ENCODE measurements around the gene UNC13C.

Gene UNC13C

GRCh38 chr15:54550954-54551353, 572.7 kb downstream of the UNC13C start:
- H3K36me3 ChIP-seq (ENCODE audit: control insufficient read depth, insufficient read depth, low read length): no peaks in the 10 kb centered on the region
- no peak for TF ChIP-seq CTCF (IDR thresholded peaks at IDR 0.05; ENCODE audit: insufficient read depth, low read length, poor library complexity, severe bottlenecking)
- H3K4me3 ChIP-seq (replicated peaks; ENCODE audit: low read depth, low read length): no peak overlapping the region
- no peak for DNase-seq (ENCODE audit: extremely low read depth, insufficient read length)
- no peaks in the 10 kb centered on the region for H3K27me3 ChIP-seq (replicated peaks; ENCODE audit: control insufficient read depth, insufficient read depth, low read length)

- DNase-seq (ENCODE audit: extremely low read depth, insufficient read length): no peak
- no peak for TF ChIP-seq CTCF (IDR thresholded peaks at IDR 0.05; ENCODE audit: insufficient read depth, low read length, poor library complexity, severe bottlenecking)
- no peaks in the 10 kb centered on the region for H3K36me3 ChIP-seq (ENCODE audit: control insufficient read depth, insufficient read depth, low read length)
Observed at GRCh38 chr15:54556231-54556630, 578.0 kb downstream of the UNC13C start.

DNA sequence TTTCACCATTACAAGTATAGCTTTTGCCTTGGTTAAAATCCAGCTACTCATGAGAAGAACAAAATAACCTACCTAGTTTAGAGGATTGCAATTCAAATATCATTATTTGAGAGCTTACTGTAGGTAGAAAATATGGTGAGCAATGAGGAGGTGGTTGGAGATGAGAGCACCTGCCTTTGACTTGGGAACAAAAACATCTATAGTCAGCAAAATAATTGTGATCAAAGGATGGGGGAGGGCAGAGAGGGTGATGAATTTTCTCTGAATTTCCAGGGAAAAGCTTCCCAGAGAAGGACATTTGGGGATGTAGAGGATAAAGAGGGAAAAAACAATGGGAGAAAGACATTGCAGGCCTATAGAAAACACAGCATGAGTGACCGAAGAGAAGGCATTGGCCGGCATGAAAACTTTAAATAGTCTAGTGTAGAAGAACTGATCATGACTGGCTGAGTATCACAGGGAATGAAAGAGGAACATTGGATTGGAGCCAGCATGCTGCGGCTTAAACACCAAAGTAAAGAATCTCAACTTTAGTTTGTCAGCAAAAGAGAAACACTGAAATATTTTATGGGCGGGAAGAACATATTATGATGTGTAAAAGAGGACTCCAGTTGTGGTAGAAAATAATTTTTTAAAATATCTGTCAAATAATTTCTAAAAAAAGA, 581.3 kb downstream of the UNC13C start:
- no peaks in the 10 kb centered on the region for H3K27me3 ChIP-seq (replicated peaks; ENCODE audit: control insufficient read depth, insufficient read depth, low read length)
- no peak overlapping the region for H3K4me3 ChIP-seq (replicated peaks; ENCODE audit: low read depth, low read length)
- no peak for DNase-seq (ENCODE audit: extremely low read depth, insufficient read length)
- H3K36me3 ChIP-seq (ENCODE audit: control insufficient read depth, insufficient read depth, low read length): no peaks in the 10 kb centered on the region
- no peak for TF ChIP-seq CTCF (IDR thresholded peaks at IDR 0.05; ENCODE audit: insufficient read depth, low read length, poor library complexity, severe bottlenecking)

More at GRCh38 chr15:54556231-54556630, 578.0 kb downstream of the UNC13C start:
- no peak overlapping the region for H3K4me3 ChIP-seq (replicated peaks; ENCODE audit: low read depth, low read length)
- H3K27me3 ChIP-seq (replicated peaks; ENCODE audit: control insufficient read depth, insufficient read depth, low read length): no peaks in the 10 kb centered on the region

GRCh38 chr15:54560417-54560816, 582.2 kb downstream of the UNC13C start:
- Histone ChIP-seq H3K4me3 (replicated peaks; ENCODE audit: low read depth, low read length) (no peak overlapping the region), H3K27me3 (replicated peaks; ENCODE audit: control insufficient read depth, insufficient read depth, low read length) (no peaks in the 10 kb centered on the region), H3K36me3 (ENCODE audit: control insufficient read depth, insufficient read depth, low read length) (no peaks in the 10 kb centered on the region)
- DNase-seq (ENCODE audit: extremely low read depth, insufficient read length): no peak
- no peak for TF ChIP-seq CTCF (IDR thresholded peaks at IDR 0.05; ENCODE audit: insufficient read depth, low read length, poor library complexity, severe bottlenecking)

- Histone ChIP-seq H3K27me3 (replicated peaks; ENCODE audit: control insufficient read depth, insufficient read depth, low read length) (no peaks in the 10 kb centered on the region), H3K36me3 (ENCODE audit: control insufficient read depth, insufficient read depth, low read length) (no peaks in the 10 kb centered on the region), H3K4me3 (replicated peaks; ENCODE audit: low read depth, low read length) (no peak overlapping the region)
- no peak for DNase-seq (ENCODE audit: extremely low read depth, insufficient read length)
- TF ChIP-seq CTCF (IDR thresholded peaks at IDR 0.05; ENCODE audit: insufficient read depth, low read length, poor library complexity, severe bottlenecking): no peak
Observed at GRCh38 chr15:54564166-54564565, 585.9 kb downstream of the UNC13C start.

DNA sequence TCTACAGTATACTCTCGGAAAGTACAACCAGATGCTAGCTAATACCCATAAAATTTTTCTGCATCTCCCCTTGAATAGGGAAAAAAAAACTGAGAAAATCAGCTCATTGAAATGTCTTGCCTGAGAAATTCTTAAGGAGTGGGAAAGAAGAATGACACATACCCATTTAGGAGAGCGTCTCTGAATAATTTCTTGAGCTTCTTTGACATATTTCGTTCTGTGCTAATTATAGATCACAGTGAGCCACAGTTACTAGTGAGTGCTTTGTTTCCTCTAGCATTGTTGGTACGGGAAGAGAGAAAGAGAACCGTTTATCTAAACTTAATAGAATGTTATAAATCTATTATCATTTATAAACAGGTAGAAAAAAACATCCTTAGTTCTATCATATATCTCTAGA, 588.4 kb downstream of the UNC13C start:
- Histone ChIP-seq H3K27me3 (replicated peaks; ENCODE audit: control insufficient read depth, insufficient read depth, low read length) (no peaks in the 10 kb centered on the region), H3K4me3 (replicated peaks; ENCODE audit: low read depth, low read length) (no peak overlapping the region), H3K36me3 (ENCODE audit: control insufficient read depth, insufficient read depth, low read length) (no peaks in the 10 kb centered on the region)
- no peak for DNase-seq (ENCODE audit: extremely low read depth, insufficient read length)
- TF ChIP-seq CTCF (IDR thresholded peaks at IDR 0.05; ENCODE audit: insufficient read depth, low read length, poor library complexity, severe bottlenecking): no peak

Data from GM06990 (cell line).